IMR-90 (cell line): ENCODE data around the gene NUDT8. TPM values are rescaled to one million over a fixed set of nuclear protein-coding genes. Genes with fewer than 3 reads are reported as not detected.

Experiments
- ATAC-seq: fragments of 200-7000 bp; cut with Tn5 transposase; 2 replicates; pipeline ENCODE4 v1.9.1; 2020; ENCODE audit warnings: low read depth, mild to moderate bottlenecking, moderate library complexity
- BruUV-seq: library from RNA; stranded (reverse); fragments of 400-500 nt; replicated peaks from 2 replicates; lab custom pipeline; 2021; lab: Mats Ljungman, UMichigan
- CTCF ChIA-PET: fragments of 300-600 bp; formaldehyde crosslinking; extraction: SDS; loops from one replicate; lab custom pipeline; 2021; ENCODE audit warnings: antibody characterized with exemption; lab: Yijun Ruan, JAX
- POLR2A ChIA-PET: fragments of 300-600 bp; sonication (Branson Sonifier 250); formaldehyde crosslinking; loops from one replicate; lab custom pipeline; 2022; ENCODE audit warnings: antibody characterized with exemption; ENCODE audit not compliant: unreplicated experiment; lab: Charles Lee
- DNase-seq: peaks from one replicate; pipeline ENCODE4 v3.0.0; 2013
- H2AFZ ChIP-seq: replicated peaks from 2 replicates; pipeline ENCODE3; 2013; ENCODE audit warnings: low read length, mild to moderate bottlenecking; ENCODE audit not compliant: poor library complexity
- H2AK5ac ChIP-seq: 2 replicates; pipeline ENCODE4 v1.6.1; 2013; ENCODE audit warnings: low read depth, low read length, inconsistent platforms
- H2AK9ac ChIP-seq: replicated peaks from 2 replicates; pipeline ENCODE3; 2013; ENCODE audit warnings: mild to moderate bottlenecking, low read depth, low read length, moderate library complexity; ENCODE audit not compliant: poor library complexity
- H2BK120ac ChIP-seq: 2 replicates; pipeline ENCODE4 v1.6.1; 2013; ENCODE audit warnings: low read depth, low read length, inconsistent platforms
- H2BK15ac ChIP-seq: 3 replicates; pipeline ENCODE4 v1.6.1; 2013; ENCODE audit warnings: low read depth, low read length, inconsistent platforms
- H2BK20ac ChIP-seq: 2 replicates; pipeline ENCODE4 v1.6.1; 2013; ENCODE audit warnings: low read depth, mild to moderate bottlenecking, inconsistent platforms, low read length, moderate library complexity
- H2BK5ac ChIP-seq: 2 replicates; pipeline ENCODE4 v1.6.1; 2013; ENCODE audit warnings: mild to moderate bottlenecking, low read depth, low read length, inconsistent platforms; ENCODE audit not compliant: poor library complexity, severe bottlenecking
- H3K14ac ChIP-seq: replicated peaks from 2 replicates; pipeline ENCODE4 v1.6.1; 2013; ENCODE audit warnings: low read depth, low read length, inconsistent platforms
- H3K18ac ChIP-seq: 2 replicates; pipeline ENCODE4 v1.6.1; 2013; ENCODE audit warnings: low read depth, low read length, control low read depth
- H3K23ac ChIP-seq: 2 replicates; pipeline ENCODE4 v1.6.1; 2013; ENCODE audit warnings: low read depth, low read length, inconsistent platforms
- H3K27ac ChIP-seq: 2 replicates; pipeline ENCODE4 v1.5.1; 2013; ENCODE audit warnings: mild to moderate bottlenecking, control low read depth, low read length; ENCODE audit not compliant: insufficient read depth
- H3K27me3 ChIP-seq: 2 replicates; pipeline ENCODE4 v1.6.1; 2013; ENCODE audit warnings: low read length; ENCODE audit not compliant: control insufficient read depth, insufficient read depth
- H3K36me3 ChIP-seq: 2 replicates; pipeline ENCODE4 v1.6.1; 2013; ENCODE audit warnings: low read length, mixed read lengths; ENCODE audit not compliant: control insufficient read depth, insufficient read depth
- H3K4ac ChIP-seq: 2 replicates; pipeline ENCODE4 v1.6.1; 2013; ENCODE audit warnings: low read depth, low read length, inconsistent platforms
- H3K4me1 ChIP-seq: 2 replicates; pipeline ENCODE4 v1.6.1; 2013; ENCODE audit warnings: low read length, mixed read lengths; ENCODE audit not compliant: control insufficient read depth, insufficient read depth
- H3K4me2 ChIP-seq: 2 replicates; pipeline ENCODE4 v1.6.1; 2013; ENCODE audit warnings: low read depth, mild to moderate bottlenecking, control low read depth, low read length, moderate library complexity
- H3K4me3 ChIP-seq: 2 replicates; pipeline ENCODE4 v1.5.1; 2013; ENCODE audit warnings: low read depth, mild to moderate bottlenecking, control low read depth, low read length, moderate library complexity; ENCODE audit not compliant: insufficient read depth
- H3K56ac ChIP-seq: 2 replicates; pipeline ENCODE4 v1.6.1; 2013; ENCODE audit warnings: low read length, inconsistent platforms; ENCODE audit not compliant: insufficient read depth; ENCODE audit errors: extremely low read depth
- H3K79me1 ChIP-seq, 2 experiments: 2 replicates each; pipeline ENCODE4 v1.6.1; 2013; ENCODE audit warnings: low read length in 2 of 2, inconsistent platforms in 1 of 2, low read depth in 1 of 2
- H3K9ac ChIP-seq: 2 replicates; pipeline ENCODE4 v1.6.1; 2013; ENCODE audit warnings: low read depth, low read length, control low read depth
- H3K9me1 ChIP-seq: 2 replicates; pipeline ENCODE4 v1.6.1; 2013; ENCODE audit warnings: low read length, inconsistent platforms; ENCODE audit not compliant: insufficient read depth
- H3K9me3 ChIP-seq: 2 replicates; pipeline ENCODE4 v1.6.1; 2013; ENCODE audit warnings: low read length; ENCODE audit not compliant: control insufficient read depth, insufficient read depth
- H4K20me1 ChIP-seq: 2 replicates; pipeline ENCODE4 v1.6.1; 2013; ENCODE audit warnings: low read length, inconsistent platforms; ENCODE audit not compliant: insufficient read depth
- H4K5ac ChIP-seq: 2 replicates; pipeline ENCODE4 v1.6.1; 2013; ENCODE audit warnings: mild to moderate bottlenecking, low read depth, low read length, control low read depth
- H4K8ac ChIP-seq, 2 experiments: 2 replicates each; pipeline ENCODE4 v1.6.1; 2013; ENCODE audit warnings: low read depth in 2 of 2, low read length in 2 of 2, control low read depth in 1 of 2, inconsistent platforms in 1 of 2
- H4K91ac ChIP-seq: 2 replicates; pipeline ENCODE4 v1.6.1; 2013; ENCODE audit warnings: low read depth, low read length, inconsistent platforms; ENCODE audit not compliant: insufficient read depth
- BHLHE40 ChIP-seq: fragments of 150-350 bp; IDR thresholded peaks from 2 replicates; pipeline ENCODE4 v1.6.1; 2016; ENCODE audit warnings: mild to moderate bottlenecking, low read depth, low read length
- CEBPB ChIP-seq: IDR thresholded peaks from 2 replicates; pipeline ENCODE4 v1.6.1; 2012; ENCODE audit warnings: low read depth, low read length, improper control_type of control experiment
- FOS ChIP-seq: fragments of 150-350 bp; IDR thresholded peaks from 2 replicates; pipeline ENCODE4 v1.6.1; 2016; ENCODE audit warnings: low read depth, low read length
- RAD21 ChIP-seq: IDR thresholded peaks from 2 replicates; pipeline ENCODE4 v1.6.1; 2012; ENCODE audit warnings: low read length, improper control_type of control experiment
- RCOR1 ChIP-seq: IDR thresholded peaks from 2 replicates; pipeline ENCODE4 v1.6.1; 2012; ENCODE audit warnings: mild to moderate bottlenecking, low read length, improper control_type of control experiment; ENCODE audit not compliant: insufficient replicate concordance
- WGBS, 2 experiments: methylation state at CpG; one replicate each; pipeline versions ENCODE4 v1.1.5 to v1.1.7; 2013; ENCODE audit warnings: missing lambda C conversion rate in 2 of 2; ENCODE audit not compliant: insufficient read length in 1 of 2; ENCODE audit errors: extremely low coverage in 2 of 2; 5-methylcytosine and 5-hydroxymethylcytosine counted together
- dilution Hi-C: fragments of 300-500 bp; cut with HindIII; formaldehyde crosslinking; loops from one replicate; pipeline ENCODE4 v1.14.3; 2018; ENCODE audit warnings: low sequenced_read_pairs; ENCODE audit not compliant: unreplicated experiment
- in situ Hi-C: fragments of 300-500 bp; cut with MboI; formaldehyde crosslinking; loops from 3 replicates; pipeline ENCODE4 v1.14.3; 2019; ENCODE audit warnings: low sequenced_read_pairs, inconsistent platforms, mixed read lengths
- intact Hi-C: fragments of 100-400 bp; cut with micrococcal nuclease; formaldehyde crosslinking; loops from 2 replicates; pipeline ENCODE4 v1.10.0; 2022
- polyA plus RNA-seq, 3 experiments: library from polyadenylated mRNA; depleted of rRNA; stranded (reverse); fragments of >200 nt; gene quantifications; 2 replicates each; pipeline ENCODE4 v1.2.3, GENCODE V29; 2012; ENCODE audit warnings: low replicate concordance in 1 of 3
- total RNA-seq: library from RNA; depleted of rRNA; stranded (reverse); fragments of >200 nt; gene quantifications from 2 replicates; pipeline ENCODE4 v1.2.3, GENCODE V29; 2012
- TF ChIP-seq, protein P1 (sequence below): fragments of 150-350 bp; IDR thresholded peaks from 2 replicates; pipeline ENCODE4 v1.6.1; 2016; ENCODE audit warnings: low read depth, mild to moderate bottlenecking, low read length, moderate library complexity, borderline replicate concordance
- TF ChIP-seq, protein P2 (sequence below): fragments of 150-350 bp; IDR thresholded peaks from 2 replicates; pipeline ENCODE4 v1.6.1; 2017; ENCODE audit warnings: mild to moderate bottlenecking, antibody characterized with exemption, low read length, low read depth

Gene NUDT8
- total and polyA plus RNA-seq, 2 of the 4 experiments (the other 2 are of a cell fraction), result 1.4 to 2.5 TPM

DNA sequence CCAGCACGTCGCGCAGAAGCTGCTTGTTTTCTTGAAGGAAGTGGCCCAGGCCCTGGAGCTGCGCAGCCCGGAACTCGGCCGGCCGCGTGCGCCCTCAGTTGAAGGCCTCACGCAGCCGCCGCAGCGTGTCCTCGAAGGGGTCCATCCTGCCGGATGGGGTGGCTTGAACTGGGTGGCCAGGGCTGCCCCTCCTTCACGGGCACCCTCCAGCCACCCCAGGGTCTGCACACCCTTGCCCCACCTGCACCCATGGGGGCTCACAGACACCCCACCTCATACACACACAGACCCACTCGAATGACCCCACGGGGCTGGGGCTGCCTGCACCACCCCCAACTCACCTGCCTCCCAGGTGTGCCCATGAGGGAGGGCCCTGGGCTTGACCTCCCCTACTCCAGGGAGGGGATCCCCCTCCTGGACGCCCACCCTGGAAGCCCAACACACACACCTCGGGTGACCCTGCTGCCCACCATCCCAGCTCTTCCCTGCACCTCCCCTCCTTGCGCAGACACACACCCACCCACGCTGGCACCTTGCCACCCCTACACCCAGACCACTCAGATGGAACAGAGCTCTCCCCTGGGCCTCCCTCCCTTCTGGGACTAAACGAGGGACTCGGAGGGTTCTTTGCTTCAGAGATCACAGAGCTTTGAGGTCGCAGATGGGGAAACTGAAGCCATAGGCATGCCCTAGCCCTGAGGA is 37.9 kb upstream of the NUDT8 start:
- BruUV-seq, result no TSS peak
- Histone ChIP-seq H3K4me3 (no peak overlapping the region), H3K9ac (no peak overlapping the region), H3K14ac (no peak overlapping the region), H2BK15ac (no peak overlapping the region), H3K56ac (no peak overlapping the region), H2AFZ (no peak overlapping the region), H2AK5ac (no peak overlapping the region), H4K91ac (no peak overlapping the region), H3K79me1 (no peaks in the 10 kb centered on the region), H2BK120ac (no peak overlapping the region), H3K18ac (no peak overlapping the region), H3K36me3 (no peaks in the 10 kb centered on the region), H3K23ac (no peak overlapping the region), H4K20me1 (no peaks in the 10 kb centered on the region), H3K27me3 (peaks cover 5% of the 10 kb centered on the region), H3K4ac (no peak overlapping the region), H4K8ac (no peak overlapping the region), H3K4me1 (no peaks in the 10 kb centered on the region), H4K5ac (no peak overlapping the region), H3K27ac (no peak overlapping the region), H3K4me2 (no peak overlapping the region), H2BK5ac (no peak overlapping the region), H2AK9ac (no peak overlapping the region), H3K9me1 (no peaks in the 10 kb centered on the region), H3K9me3 (no peaks in the 10 kb centered on the region), H2BK20ac (no peak overlapping the region)
- TF ChIP-seq CEBPB, result no peak
- TF ChIP-seq, protein P1, sequence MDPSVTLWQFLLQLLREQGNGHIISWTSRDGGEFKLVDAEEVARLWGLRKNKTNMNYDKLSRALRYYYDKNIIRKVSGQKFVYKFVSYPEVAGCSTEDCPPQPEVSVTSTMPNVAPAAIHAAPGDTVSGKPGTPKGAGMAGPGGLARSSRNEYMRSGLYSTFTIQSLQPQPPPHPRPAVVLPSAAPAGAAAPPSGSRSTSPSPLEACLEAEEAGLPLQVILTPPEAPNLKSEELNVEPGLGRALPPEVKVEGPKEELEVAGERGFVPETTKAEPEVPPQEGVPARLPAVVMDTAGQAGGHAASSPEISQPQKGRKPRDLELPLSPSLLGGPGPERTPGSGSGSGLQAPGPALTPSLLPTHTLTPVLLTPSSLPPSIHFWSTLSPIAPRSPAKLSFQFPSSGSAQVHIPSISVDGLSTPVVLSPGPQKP, result no peak
- TF ChIP-seq RCOR1, result no peak
- TF ChIP-seq, protein P2, sequence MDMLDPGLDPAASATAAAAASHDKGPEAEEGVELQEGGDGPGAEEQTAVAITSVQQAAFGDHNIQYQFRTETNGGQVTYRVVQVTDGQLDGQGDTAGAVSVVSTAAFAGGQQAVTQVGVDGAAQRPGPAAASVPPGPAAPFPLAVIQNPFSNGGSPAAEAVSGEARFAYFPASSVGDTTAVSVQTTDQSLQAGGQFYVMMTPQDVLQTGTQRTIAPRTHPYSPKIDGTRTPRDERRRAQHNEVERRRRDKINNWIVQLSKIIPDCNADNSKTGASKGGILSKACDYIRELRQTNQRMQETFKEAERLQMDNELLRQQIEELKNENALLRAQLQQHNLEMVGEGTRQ, result no peak
- TF ChIP-seq BHLHE40, result no peak
- no peak for TF ChIP-seq RAD21
- TF ChIP-seq FOS, result no peak
- ChIA-PET CTCF (no interaction called here), POLR2A (no interaction called here)
- dilution Hi-C loops, result no loop called here
- in situ Hi-C loops, result no loop called here
- DNase-seq, result no peak
- intact Hi-C loops, result no loop called here
- ATAC-seq, result no peak
- WGBS, 2 experiments, result 78% methylated on average over 6 of the region's 26 CpGs; no CpG with 5 or more reads in 1 of the 2 experiments
